ENCODE results near the gene FEZF1. TPM values are rescaled to one million over a fixed set of nuclear protein-coding genes. Genes with fewer than 3 reads are reported as not detected.
"Not testable (repeated sequence)": the region's sequence is repeated elsewhere in the genome, so short reads cannot be mapped to it uniquely, and the experiment has no call there.

Gene FEZF1
- total RNA-seq, 4 donors from 2014 or later = not detected

DNA sequence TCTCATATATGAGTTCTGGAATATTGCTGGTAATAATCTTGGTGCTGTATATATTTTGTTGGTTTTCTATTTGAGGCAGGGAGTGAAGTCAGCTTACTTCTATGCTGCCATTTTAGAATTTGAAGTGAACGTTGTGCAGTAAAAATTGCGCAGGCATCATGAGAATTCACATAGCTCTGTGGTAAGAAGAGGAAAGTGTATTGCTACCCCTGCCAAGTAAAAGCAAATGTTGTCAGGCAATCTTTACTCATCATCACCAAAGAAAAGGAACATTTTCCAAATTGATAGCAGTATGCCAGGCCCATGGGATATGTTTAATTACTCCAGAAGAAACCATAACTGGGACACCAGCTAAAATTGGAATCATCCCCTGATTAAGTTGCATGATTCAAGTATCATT, 13.4 kb downstream of the FEZF1 start:
- H3K27ac ChIP-seq = no peak overlapping the region

GRCh38 chr7:122290476-122290875, 14.1 kb downstream of the FEZF1 start:
- no peak for TF ChIP-seq CTCF (IDR thresholded peaks at IDR 0.05)
- TF ChIP-seq POLR2A (IDR thresholded peaks at IDR 0.05) = no peak
- Histone ChIP-seq H3K4me1 (no peaks in the 10 kb centered on the region), H3K9me3 (no peaks in the 10 kb centered on the region), H3K27me3 (no peaks in the 10 kb centered on the region), H3K4me3 (no peak overlapping the region), H3K36me3 (no peaks in the 10 kb centered on the region), H3K27ac (no peak overlapping the region)
- DNase-seq = no peak

More for the DNA sequence above, 13.4 kb downstream of the FEZF1 start:
- no peaks in the 10 kb centered on the region for H3K27me3 ChIP-seq
- no peaks in the 10 kb centered on the region for H3K4me1 ChIP-seq
- no peaks in the 10 kb centered on the region for H3K36me3 ChIP-seq
- H3K9me3 ChIP-seq = no peaks in the 10 kb centered on the region
- no peak for DNase-seq
- no peak overlapping the region for H3K4me3 ChIP-seq
- no peak for TF ChIP-seq CTCF (IDR thresholded peaks at IDR 0.05)
- no peak for TF ChIP-seq POLR2A (IDR thresholded peaks at IDR 0.05)

DNA sequence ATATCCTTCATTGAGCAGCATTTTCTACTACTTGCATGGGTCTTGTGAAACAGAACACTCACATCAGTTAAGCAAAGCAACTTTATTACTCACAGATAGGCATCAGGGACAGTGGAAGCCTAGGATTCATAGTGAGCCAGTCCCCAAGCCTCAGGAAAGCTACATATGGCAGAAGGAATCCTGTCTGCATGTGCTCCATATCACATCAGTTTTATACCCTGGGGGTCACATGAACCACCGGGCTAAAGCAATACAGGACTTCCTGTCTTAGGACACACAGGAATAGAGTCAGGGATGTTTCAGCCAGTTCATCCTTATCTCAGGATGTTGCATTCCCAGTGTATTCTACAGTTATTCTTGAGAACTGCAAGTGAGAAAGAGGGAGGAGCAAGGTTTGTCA, 15.1 kb downstream of the FEZF1 start:
- no peak overlapping the region for H3K27ac ChIP-seq
- H3K4me1 ChIP-seq = no peaks in the 10 kb centered on the region
- TF ChIP-seq POLR2A (IDR thresholded peaks at IDR 0.05) (no peak), CTCF (IDR thresholded peaks at IDR 0.05) (no peak)
- H3K36me3 ChIP-seq = no peaks in the 10 kb centered on the region
- DNase-seq = no peak
- no peaks in the 10 kb centered on the region for H3K9me3 ChIP-seq
- H3K4me3 ChIP-seq = no peak overlapping the region
- H3K27me3 ChIP-seq = no peaks in the 10 kb centered on the region

DNA sequence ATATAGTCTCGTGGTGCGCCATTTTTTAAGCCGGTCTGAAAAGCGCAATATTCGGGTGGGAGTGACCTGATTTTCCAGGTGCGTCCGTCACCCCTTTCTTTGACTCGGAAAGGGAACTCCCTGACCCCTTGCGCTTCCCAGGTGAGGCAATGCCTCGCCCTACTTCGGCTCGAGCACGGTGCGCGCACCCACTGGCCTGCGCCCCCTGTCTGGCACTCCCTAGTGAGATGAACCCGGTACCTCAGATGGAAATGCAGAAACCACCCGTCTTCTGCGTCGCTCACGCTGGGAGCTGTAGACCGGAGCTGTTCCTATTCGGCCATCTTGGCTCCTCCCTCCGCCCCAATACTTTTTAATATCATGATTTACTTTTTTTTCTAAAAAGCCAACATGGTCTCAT, 19.9 kb downstream of the FEZF1 start:
- not testable (repeated sequence) for H3K27ac ChIP-seq, H3K36me3 ChIP-seq, H3K4me1 ChIP-seq, H3K9me3 ChIP-seq, DNase-seq, H3K27me3 ChIP-seq, H3K4me3 ChIP-seq

- Histone ChIP-seq H3K4me1 (no peaks in the 10 kb centered on the region), H3K27me3 (no peaks in the 10 kb centered on the region), H3K27ac (no peak overlapping the region), H3K4me3 (no peak overlapping the region), H3K9me3 (no peaks in the 10 kb centered on the region), H3K36me3 (no peaks in the 10 kb centered on the region)
- TF ChIP-seq POLR2A (IDR thresholded peaks at IDR 0.05) (no peak), CTCF (IDR thresholded peaks at IDR 0.05) (no peak)
- no peak for DNase-seq
Measured at GRCh38 chr7:122273117-122273516, 31.4 kb downstream of the FEZF1 start.

DNA sequence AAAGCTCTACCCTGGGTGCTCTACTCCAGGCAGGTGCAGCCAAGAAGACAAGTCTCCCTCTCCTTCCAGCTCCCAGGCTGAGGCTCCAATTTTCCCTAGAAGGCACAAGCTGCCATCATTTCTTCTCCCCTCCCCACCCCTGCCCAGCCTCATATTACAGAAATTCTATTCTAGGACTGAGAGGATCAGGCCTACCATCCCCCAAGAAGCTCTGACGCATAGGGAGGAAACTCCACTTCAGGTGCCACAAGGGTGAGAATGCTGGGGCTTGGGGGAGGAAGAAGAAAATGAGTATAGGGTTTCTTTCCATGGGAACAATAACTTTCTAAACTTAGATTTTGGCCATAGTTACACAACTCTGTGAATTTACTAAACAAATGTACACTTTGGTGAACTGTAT, 35.3 kb downstream of the FEZF1 start:
- no peak for DNase-seq
- H3K36me3 ChIP-seq = no peaks in the 10 kb centered on the region
- H3K4me1 ChIP-seq = no peaks in the 10 kb centered on the region
- no peak overlapping the region for H3K27ac ChIP-seq
- no peaks in the 10 kb centered on the region for H3K9me3 ChIP-seq
- no peak for TF ChIP-seq CTCF (IDR thresholded peaks at IDR 0.05)
- TF ChIP-seq POLR2A (IDR thresholded peaks at IDR 0.05) = no peak
- no peaks in the 10 kb centered on the region for H3K27me3 ChIP-seq
- H3K4me3 ChIP-seq = no peak overlapping the region
